Activated naive CD8-positive, alpha-beta T cell treated with anti-CD3 and anti-CD28 coated beads, Interleukin-2, amount 50 U/mL, for 24 hours (primary cell): ENCODE measurements around the gene WASF2.
"Not testable (repeated sequence)": the region's sequence is repeated elsewhere in the genome, so short reads cannot be mapped to it uniquely, and the experiment has no call there.

Experiments used
- ATAC-seq: fragments of 150-1000 bp; cut with Tn5 transposase; one replicate; pipeline ENCODE4 v1.10.0; 2021
- DNase-seq: peaks from one replicate; pipeline ENCODE4 v3.0.0; 2021
- H3K27ac Mint-ChIP-seq: one replicate; pipeline ENCODE4 v1.8.0; 2021; ENCODE audit warnings: mild to moderate bottlenecking, mixed read lengths
- H3K27me3 Mint-ChIP-seq: one replicate; pipeline ENCODE4 v1.8.0; 2021; ENCODE audit warnings: mixed read lengths
- H3K36me3 Mint-ChIP-seq: one replicate; pipeline ENCODE4 v1.8.0; 2021; ENCODE audit warnings: low read depth, mixed read lengths
- H3K4me1 Mint-ChIP-seq: one replicate; pipeline ENCODE4 v1.8.0; 2021; ENCODE audit warnings: mixed read lengths
- H3K4me3 Mint-ChIP-seq: one replicate; pipeline ENCODE4 v1.8.0; 2021; ENCODE audit warnings: mild to moderate bottlenecking, moderate library complexity, mixed read lengths
- H3K9me3 Mint-ChIP-seq: one replicate; pipeline ENCODE4 v1.8.0; 2021; ENCODE audit warnings: mixed read lengths

The WASF2 gene

GRCh38 chr1:27513958-27514357 is 24.0 kb upstream of the WASF2 start:
- Mint-ChIP-seq H3K36me3 (no peaks in the 10 kb centered on the region), H3K4me3 (no peak overlapping the region), H3K27me3 (no peaks in the 10 kb centered on the region), H3K9me3 (no peaks in the 10 kb centered on the region), H3K4me1 (peaks cover 27% of the 10 kb centered on the region), H3K27ac (no peak overlapping the region)
- DNase-seq (no peak), ATAC-seq (no peak)

DNA sequence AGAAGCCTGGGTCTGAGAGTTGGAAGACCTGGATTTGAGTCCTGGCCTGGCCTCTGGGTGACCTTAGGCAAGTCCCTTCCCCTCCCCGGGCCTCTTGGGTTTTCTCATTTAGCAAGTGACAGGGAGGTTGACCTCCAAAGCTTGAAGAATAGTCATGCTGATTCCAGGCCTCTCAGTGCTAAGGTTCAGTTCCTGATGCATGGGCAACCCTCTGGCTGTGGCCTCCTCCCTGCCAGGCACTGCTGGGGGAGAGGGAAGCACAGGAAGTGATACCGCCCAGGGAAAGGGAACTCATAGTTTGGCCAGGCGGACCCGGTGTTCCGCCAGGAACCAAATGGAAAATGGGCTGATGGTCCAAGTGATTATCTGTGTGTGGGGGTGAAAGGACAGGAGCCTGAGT is 23.6 kb upstream of the WASF2 start:
- Mint-ChIP-seq H3K4me1 (peaks cover 25% of the 10 kb centered on the region), H3K4me3 (no peak overlapping the region), H3K27me3 (no peaks in the 10 kb centered on the region), H3K36me3 (no peaks in the 10 kb centered on the region), H3K27ac (no peak overlapping the region), H3K9me3 (no peaks in the 10 kb centered on the region)
- no peak for ATAC-seq
- no peak for DNase-seq

DNA sequence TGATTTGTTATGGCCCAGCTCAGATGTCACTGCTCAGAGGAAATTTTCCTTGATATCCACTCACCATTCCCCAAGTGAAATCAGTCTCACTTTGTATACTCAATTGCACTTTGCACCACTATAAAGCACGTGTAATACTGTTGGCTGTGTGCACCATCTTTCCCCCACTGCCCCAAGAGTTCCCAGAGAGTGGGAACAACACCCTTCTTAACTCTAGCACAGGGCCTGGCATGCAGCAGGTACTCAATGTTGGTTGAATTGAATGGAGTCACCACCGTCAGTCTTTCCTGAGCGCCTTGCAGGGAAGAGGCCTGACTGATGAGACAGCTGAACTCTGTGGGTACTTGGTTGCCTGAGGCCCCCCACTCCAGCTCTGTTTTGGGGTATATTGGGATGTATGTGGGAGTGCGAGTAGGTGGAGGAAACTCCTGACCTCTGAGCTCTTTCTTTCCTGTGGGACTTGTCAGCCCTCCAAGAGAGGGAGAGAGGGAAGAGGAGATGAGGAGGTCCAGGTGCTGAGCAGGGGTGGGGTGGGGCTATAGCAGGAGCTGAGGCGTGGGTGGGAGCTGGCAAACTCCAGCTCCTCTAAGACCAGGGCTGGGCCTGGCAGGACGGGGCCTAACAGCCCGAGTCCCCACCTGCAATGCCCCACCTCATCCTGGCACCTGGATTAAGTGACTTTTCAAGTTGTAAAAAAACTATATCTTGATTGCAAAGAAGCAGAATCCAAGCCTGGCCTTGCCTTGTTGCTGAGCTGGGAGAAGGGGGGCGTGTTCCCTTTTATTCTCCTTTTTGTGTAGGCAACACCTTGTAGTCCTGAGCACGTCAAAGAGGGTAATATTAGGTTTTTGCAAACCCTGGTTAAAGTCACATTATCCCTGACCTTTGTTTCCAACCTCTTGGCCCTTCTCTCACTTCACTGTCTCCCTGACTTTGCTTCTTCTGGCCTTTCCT is 19.4 kb upstream of the WASF2 start:
- Mint-ChIP-seq H3K9me3 (no peaks in the 10 kb centered on the region), H3K36me3 (no peaks in the 10 kb centered on the region), H3K27ac (no peak overlapping the region), H3K4me1 (peaks cover 14% of the 10 kb centered on the region), H3K4me3 (no peak overlapping the region), H3K27me3 (no peaks in the 10 kb centered on the region)
- ATAC-seq: no peak
- no peak for DNase-seq

DNA sequence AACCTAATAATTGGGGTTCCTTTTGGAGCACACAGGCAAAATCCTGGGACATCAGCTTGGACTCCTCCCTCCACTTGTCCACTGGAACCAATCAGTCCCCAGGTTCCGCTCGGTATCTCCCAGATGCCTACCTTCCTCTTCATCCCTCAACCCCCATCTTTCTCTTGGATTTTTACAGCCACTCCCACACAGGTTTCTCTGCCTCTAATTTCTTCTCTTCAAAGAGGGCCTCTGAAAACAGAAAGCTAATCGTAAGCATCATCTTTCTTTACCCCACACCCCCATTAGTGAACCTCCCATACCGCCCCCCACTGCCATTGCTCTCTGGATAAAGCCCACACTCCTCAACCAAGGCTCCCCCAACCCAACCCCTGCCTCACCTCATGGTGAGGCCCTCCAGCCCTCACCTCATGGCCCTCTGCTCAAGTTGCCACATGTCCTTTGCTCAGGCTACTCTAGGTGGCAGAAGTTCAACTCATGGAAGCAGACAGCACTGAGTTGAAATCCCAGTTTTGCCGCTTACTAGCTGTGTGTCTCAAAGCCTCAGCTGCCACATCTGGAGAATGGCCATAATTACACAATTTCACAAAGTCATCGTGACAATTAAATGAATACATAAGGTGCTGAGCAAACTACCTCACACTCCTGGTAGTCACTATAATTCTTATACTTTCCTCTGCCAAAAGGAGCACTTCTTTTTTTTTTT is 18.1 kb upstream of the WASF2 start:
- no peaks in the 10 kb centered on the region for H3K36me3 Mint-ChIP-seq
- H3K27ac Mint-ChIP-seq: peak overlapping the region; percentile 46
- DNase-seq: no peak
- ATAC-seq: no peak
- H3K9me3 Mint-ChIP-seq: no peaks in the 10 kb centered on the region
- H3K4me3 Mint-ChIP-seq: no peak overlapping the region
- no peaks in the 10 kb centered on the region for H3K27me3 Mint-ChIP-seq
- H3K4me1 Mint-ChIP-seq: peaks cover 12% of the 10 kb centered on the region

GRCh38 chr1:27506703-27507102 is 16.7 kb upstream of the WASF2 start:
- Mint-ChIP-seq H3K4me1 (peaks cover 12% of the 10 kb centered on the region), H3K9me3 (no peaks in the 10 kb centered on the region), H3K27ac (no peak overlapping the region), H3K36me3 (no peaks in the 10 kb centered on the region), H3K4me3 (no peak overlapping the region), H3K27me3 (no peaks in the 10 kb centered on the region)
- no peak for DNase-seq
- no peak for ATAC-seq

- ATAC-seq: no peak
- Mint-ChIP-seq H3K27ac (no peak overlapping the region), H3K36me3 (no peaks in the 10 kb centered on the region)
Observed at GRCh38 chr1:27505420-27505680, 15.4 kb upstream of the WASF2 start.

DNA sequence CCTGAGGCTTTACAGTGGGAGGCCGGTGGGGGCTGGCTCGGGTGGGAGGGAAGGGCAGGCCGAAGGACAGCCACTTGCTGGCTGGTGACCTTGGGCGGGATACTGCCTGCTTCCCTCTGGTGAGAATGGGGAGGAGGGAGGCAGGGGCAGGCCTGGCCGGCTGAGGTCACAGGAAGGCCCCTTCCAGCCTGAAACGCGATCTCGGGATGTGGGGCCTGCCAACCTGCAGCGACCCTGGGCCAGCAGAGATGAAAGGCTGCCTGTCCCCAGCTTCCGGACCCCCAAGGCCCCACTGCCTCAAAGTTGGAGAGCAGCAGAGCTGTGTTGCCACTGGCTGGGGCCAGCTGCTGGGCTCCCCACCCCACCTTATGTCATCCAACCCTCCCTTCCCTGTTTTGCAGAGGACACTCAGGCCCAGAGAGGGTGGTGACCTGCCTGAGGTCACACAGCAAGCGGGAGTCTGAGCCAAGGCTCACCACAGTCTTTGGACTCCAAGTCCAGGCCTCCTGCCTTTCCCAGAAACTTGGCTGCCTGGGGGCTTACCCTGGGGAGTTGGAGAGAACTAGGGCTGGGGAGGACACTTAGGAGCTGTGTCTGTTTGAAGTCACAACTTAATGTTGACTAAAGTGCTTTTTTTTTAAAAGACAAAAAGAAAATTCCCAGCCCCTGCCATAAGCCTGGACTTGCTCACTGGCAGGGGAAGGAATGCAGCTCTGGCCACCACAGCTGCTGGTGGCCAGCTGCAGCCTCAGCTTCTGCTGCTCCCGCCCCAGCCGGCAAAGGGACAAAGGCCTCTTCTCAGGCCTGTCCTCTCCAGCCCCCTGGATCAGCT is 14.8 kb upstream of the WASF2 start:
- no peaks in the 10 kb centered on the region for H3K27me3 Mint-ChIP-seq
- no peaks in the 10 kb centered on the region for H3K36me3 Mint-ChIP-seq
- ATAC-seq: no peak

More at GRCh38 chr1:27505420-27505680, 15.4 kb upstream of the WASF2 start:
- H3K4me3 Mint-ChIP-seq: no peak overlapping the region
- peaks cover 12% of the 10 kb centered on the region for H3K4me1 Mint-ChIP-seq
- no peaks in the 10 kb centered on the region for H3K9me3 Mint-ChIP-seq
- no peaks in the 10 kb centered on the region for H3K27me3 Mint-ChIP-seq
- no peak for DNase-seq

DNA sequence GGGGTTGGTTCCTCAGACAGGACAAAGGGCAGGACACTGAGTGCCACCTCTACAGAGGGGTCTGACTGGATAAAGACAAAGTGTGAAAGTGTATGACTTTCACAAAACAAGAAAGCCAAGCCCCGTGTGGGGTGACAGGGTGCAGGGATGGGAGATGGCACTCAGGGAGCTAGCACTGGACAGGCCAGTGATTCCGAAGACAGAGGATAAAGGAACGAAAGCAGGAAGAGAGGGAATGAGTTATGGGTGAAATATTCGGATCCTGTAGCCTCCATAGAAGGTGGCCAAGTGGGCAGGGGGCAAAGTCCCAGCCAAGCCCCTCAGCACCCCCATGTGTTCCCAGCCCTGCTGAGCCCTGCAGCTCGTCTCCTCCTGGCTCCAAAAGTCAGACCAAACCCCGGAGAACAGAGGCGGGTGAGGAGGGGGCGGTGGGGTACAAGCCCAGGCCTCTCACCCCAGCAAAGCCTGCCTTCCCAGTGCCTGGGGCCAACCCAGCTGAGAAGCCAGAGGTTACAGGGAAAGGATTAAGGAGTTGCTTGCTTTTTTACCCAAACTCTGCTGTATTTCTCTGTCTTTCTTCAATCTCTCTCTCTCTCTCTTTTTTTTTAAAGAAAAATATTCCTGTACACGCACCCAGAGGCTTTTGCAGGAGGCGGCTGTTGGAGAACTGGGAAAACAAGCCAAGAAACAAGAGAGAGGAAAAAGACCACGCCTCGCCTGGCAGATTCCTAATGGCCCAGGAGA is 14.0 kb upstream of the WASF2 start:
- no peak for DNase-seq
- Mint-ChIP-seq H3K9me3 (no peaks in the 10 kb centered on the region), H3K4me1 (peaks cover 5% of the 10 kb centered on the region), H3K36me3 (no peaks in the 10 kb centered on the region), H3K27ac (no peak overlapping the region), H3K4me3 (no peak overlapping the region), H3K27me3 (no peaks in the 10 kb centered on the region)
- no peak for ATAC-seq

More for the DNA sequence above, 14.8 kb upstream of the WASF2 start:
- Mint-ChIP-seq H3K27ac (no peak overlapping the region), H3K4me3 (no peak overlapping the region), H3K9me3 (no peaks in the 10 kb centered on the region), H3K4me1 (peaks cover 9% of the 10 kb centered on the region)
- DNase-seq: no peak

- DNase-seq (no peak), ATAC-seq (no peak)
- H3K4me3 Mint-ChIP-seq: no peak overlapping the region
- no peak overlapping the region for H3K27ac Mint-ChIP-seq
- no peaks in the 10 kb centered on the region for H3K36me3 Mint-ChIP-seq
- no peaks in the 10 kb centered on the region for H3K4me1 Mint-ChIP-seq
- H3K9me3 Mint-ChIP-seq: no peaks in the 10 kb centered on the region
- H3K27me3 Mint-ChIP-seq: no peaks in the 10 kb centered on the region
Observed at GRCh38 chr1:27503033-27503432, 13.1 kb upstream of the WASF2 start.

- DNase-seq, H3K4me3 Mint-ChIP-seq, ATAC-seq, H3K36me3 Mint-ChIP-seq, H3K27me3 Mint-ChIP-seq, H3K4me1 Mint-ChIP-seq, H3K9me3 Mint-ChIP-seq: not testable (repeated sequence)
- peak overlapping the region; percentile 70 for H3K27ac Mint-ChIP-seq
Observed at GRCh38 chr1:27501159-27501558, 11.2 kb upstream of the WASF2 start.

DNA sequence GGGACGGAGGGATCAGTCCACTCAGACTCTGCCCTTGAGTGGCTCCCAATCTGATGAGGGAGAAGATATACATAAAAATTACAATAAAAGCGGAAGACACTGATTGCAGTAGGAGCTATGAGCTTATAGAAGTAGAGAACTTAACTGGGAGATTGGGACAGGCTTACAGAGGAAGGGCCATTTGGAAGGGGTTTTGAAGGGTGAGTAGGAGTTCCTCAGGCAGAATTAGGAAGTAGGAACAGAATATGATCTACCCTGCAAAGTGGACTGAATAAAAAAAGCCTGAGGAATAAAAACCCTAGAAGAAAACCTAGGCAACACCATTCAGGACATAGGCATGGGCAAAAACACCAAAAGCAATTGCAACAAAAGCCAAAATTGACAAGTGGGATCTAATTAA is 9.2 kb upstream of the WASF2 start:
- ATAC-seq: no peak
- Mint-ChIP-seq H3K36me3 (no peaks in the 10 kb centered on the region), H3K27me3 (no peaks in the 10 kb centered on the region)

GRCh38 chr1:27496604-27497155 is 6.7 kb upstream of the WASF2 start:
- Mint-ChIP-seq H3K4me3 (no peak overlapping the region), H3K27me3 (no peaks in the 10 kb centered on the region), H3K9me3 (no peaks in the 10 kb centered on the region), H3K4me1 (peaks cover 12% of the 10 kb centered on the region), H3K27ac (no peak overlapping the region), H3K36me3 (no peaks in the 10 kb centered on the region)
- no peak for DNase-seq
- no peak for ATAC-seq

More for the DNA sequence above, 9.2 kb upstream of the WASF2 start:
- H3K27ac Mint-ChIP-seq: no peak overlapping the region
- no peak overlapping the region for H3K4me3 Mint-ChIP-seq
- DNase-seq: no peak
- H3K4me1 Mint-ChIP-seq: no peaks in the 10 kb centered on the region
- H3K9me3 Mint-ChIP-seq: no peaks in the 10 kb centered on the region

- Mint-ChIP-seq H3K27ac (no peak overlapping the region), H3K36me3 (peaks cover 2% of the 10 kb centered on the region), H3K27me3 (no peaks in the 10 kb centered on the region), H3K4me3 (no peak overlapping the region), H3K9me3 (no peaks in the 10 kb centered on the region), H3K4me1 (peaks cover 36% of the 10 kb centered on the region)
- ATAC-seq (no peak), DNase-seq (no peak)
Observed at GRCh38 chr1:27492796-27493195, 2.8 kb upstream of the WASF2 start.
